Brain microvascular endothelial cell (primary cell): Measurements from ENCODE around the gene SMIM11.
A peak's percentile ranks its signal among the peaks of the same experiment; 100 is the strongest.

ENCODE experiments used
- DNase-seq: peaks from one replicate; pipeline ENCODE4 v3.0.0-alpha.2; 2020
- H3K27ac ChIP-seq: fragments of 250-450 bp; sonication (Bioruptor Pico); 2 replicates; pipeline ENCODE4 v1.5.1; 2020; ENCODE audit warnings: mild to moderate bottlenecking, moderate library complexity
- H3K27me3 ChIP-seq: fragments of 250-450 bp; sonication (Bioruptor Pico); replicated peaks from 2 replicates; pipeline ENCODE4 v1.5.1; 2020; ENCODE audit warnings: mild to moderate bottlenecking
- H3K36me3 ChIP-seq: fragments of 250-450 bp; sonication (Bioruptor Pico); replicated peaks from 2 replicates; pipeline ENCODE4 v1.5.1; 2020; ENCODE audit warnings: mild to moderate bottlenecking
- H3K4me3 ChIP-seq: 2 replicates; pipeline ENCODE4 v1.5.1; 2011; ENCODE audit warnings: low read depth, mild to moderate bottlenecking, control low read depth, low read length, moderate library complexity
- in situ Hi-C: cut with HindIII; loops from 2 replicates; pipeline ENCODE4 v1.10.0; 2017; ENCODE audit warnings: low sequenced_read_pairs, low pct_ligation_motif_present
- TF ChIP-seq, protein P1 (sequence below): IDR thresholded peaks from 2 replicates; pipeline ENCODE4 v1.5.1; 2011; ENCODE audit warnings: low read depth, mild to moderate bottlenecking, moderate library complexity, low read length, control low read depth, inconsistent platforms; ENCODE audit errors: missing control alignments

The SMIM11 gene

DNA sequence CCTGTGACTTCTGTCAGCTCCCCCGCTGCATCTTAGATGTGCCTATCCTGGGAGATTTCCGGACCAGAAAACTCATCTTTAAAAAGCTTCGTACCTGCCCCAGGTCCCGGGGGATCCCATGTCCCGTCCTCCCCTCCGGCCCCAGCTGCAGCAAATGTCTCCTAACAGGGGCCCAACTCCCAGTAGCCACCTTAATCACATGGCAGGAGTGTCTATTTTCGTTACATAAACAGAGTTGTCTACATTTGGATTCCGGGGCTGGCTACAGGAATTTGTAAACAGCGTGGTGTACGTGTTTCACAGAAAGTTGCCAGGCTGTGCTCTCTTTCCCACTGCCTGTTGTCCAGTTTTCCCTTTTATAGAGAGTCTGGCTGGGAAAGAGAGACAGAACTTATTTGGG, 29.4 kb upstream of the SMIM11 start:
- in situ Hi-C loops, result no loop called here
- DNase-seq, result no peak
- Histone ChIP-seq H3K36me3 (no peaks in the 10 kb centered on the region), H3K27me3 (no peaks in the 10 kb centered on the region), H3K27ac (no peak overlapping the region), H3K4me3 (no peak overlapping the region)
- TF ChIP-seq, protein P1, sequence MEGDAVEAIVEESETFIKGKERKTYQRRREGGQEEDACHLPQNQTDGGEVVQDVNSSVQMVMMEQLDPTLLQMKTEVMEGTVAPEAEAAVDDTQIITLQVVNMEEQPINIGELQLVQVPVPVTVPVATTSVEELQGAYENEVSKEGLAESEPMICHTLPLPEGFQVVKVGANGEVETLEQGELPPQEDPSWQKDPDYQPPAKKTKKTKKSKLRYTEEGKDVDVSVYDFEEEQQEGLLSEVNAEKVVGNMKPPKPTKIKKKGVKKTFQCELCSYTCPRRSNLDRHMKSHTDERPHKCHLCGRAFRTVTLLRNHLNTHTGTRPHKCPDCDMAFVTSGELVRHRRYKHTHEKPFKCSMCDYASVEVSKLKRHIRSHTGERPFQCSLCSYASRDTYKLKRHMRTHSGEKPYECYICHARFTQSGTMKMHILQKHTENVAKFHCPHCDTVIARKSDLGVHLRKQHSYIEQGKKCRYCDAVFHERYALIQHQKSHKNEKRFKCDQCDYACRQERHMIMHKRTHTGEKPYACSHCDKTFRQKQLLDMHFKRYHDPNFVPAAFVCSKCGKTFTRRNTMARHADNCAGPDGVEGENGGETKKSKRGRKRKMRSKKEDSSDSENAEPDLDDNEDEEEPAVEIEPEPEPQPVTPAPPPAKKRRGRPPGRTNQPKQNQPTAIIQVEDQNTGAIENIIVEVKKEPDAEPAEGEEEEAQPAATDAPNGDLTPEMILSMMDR, result no peak

DNA sequence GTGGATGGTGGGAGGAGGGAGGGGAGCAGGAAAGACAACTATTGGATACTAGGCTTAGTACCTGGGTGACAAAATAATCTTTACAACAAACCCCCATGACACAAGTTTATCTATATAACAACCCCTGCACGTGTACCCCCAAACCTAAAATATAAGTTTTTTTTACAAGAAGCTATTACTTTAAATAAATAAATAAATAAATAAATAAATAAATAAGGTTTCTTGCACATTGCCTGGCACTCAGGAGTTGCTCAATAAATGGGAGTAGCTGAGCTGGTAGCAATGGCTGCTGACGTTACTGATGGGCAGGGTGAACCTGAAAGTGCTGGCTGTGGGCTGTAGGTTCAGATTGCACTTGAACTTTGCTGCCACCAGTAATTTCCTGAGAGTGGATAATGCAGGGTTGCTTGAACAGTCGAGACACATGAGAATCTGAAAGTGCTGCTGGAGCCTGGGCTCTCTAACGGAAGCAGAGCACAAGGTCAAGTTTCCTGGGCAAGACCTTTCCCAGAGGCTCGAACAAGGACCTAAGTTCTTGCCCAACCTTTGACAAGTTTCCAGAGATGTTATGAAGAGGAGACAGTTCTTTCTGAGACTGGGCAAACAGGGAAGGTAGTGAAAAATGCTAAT, 26.3 kb upstream of the SMIM11 start:
- no peak overlapping the region for H3K27ac ChIP-seq
- TF ChIP-seq, protein P1, result no peak
- DNase-seq, result no peak

DNA sequence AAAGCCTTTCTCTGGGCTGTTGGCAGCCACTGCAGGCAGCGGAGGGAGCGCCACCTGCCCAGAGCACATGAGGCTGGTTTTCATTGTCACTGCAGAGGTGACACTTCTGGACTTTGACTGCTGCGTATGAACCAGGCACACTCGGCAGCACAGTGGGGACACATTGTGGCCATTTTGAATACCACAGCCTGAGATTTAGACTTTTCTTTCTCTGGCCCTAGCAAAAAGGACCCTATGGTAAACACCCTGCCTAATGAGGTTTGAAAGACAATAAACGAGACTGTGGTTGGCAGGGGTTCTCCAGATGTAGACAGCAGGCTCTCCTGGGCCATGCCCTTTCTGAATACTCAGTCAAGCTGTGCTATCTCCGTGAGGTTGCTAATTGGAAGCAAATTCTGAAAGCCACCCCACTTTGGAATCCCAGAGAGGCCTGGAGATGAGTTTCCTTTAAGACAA, 23.5 kb upstream of the SMIM11 start:
- no peaks in the 10 kb centered on the region for H3K27me3 ChIP-seq
- H3K27ac ChIP-seq, result no peak overlapping the region
- no peaks in the 10 kb centered on the region for H3K36me3 ChIP-seq
- H3K4me3 ChIP-seq, result no peak overlapping the region
- TF ChIP-seq, protein P1, result peak; percentile 77
- peak; percentile 41 for DNase-seq
- in situ Hi-C loops, result no loop called here

More for the DNA sequence above, 26.3 kb upstream of the SMIM11 start:
- in situ Hi-C loops, result no loop called here
- Histone ChIP-seq H3K27me3 (no peaks in the 10 kb centered on the region), H3K4me3 (no peak overlapping the region), H3K36me3 (no peaks in the 10 kb centered on the region)

DNA sequence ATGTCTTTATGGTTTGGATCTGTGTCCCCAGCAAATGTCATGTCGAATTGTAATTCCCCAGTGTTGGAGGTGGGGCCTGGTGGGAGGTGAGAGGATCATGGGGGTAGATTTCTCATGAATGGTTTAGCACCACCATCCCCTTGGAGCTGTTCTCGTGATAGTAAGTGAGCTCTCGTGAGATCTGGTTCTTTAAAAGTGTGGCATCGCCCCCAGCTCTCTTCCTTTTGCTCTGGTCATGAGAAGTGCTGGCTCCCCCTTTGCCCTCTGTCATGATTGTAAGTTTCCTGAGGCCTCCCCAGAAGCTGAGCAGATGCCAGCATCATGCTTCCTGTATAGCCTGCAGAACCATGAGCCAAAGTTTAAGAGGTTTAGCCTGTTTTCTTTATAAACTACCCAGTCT, 22.8 kb upstream of the SMIM11 start:
- H3K36me3 ChIP-seq, result no peaks in the 10 kb centered on the region
- TF ChIP-seq, protein P1, result no peak
- no peak overlapping the region for H3K27ac ChIP-seq
- H3K27me3 ChIP-seq, result no peaks in the 10 kb centered on the region
- in situ Hi-C loops, result no loop called here
- DNase-seq, result no peak
- H3K4me3 ChIP-seq, result no peak overlapping the region

DNA sequence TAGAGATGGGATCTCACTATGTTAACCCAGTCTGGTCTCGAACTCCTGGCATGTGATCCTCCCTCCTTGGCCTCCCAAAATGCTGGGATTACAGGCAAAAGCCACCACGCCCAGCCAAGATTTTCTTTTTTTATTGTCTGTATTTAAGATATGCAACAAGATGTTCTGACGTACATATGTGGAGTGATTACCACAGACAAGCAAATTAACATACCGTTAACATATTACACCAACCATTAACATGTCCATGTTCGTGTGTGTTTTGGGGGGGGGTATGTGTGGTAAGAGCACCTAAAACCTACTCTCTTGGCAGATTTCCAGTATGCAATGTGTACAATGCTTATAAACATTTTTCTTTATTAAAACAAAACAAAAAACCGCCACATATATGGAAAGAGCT, 22.1 kb upstream of the SMIM11 start:
- TF ChIP-seq, protein P1, result no peak
- Histone ChIP-seq H3K27ac (no peak overlapping the region), H3K36me3 (no peaks in the 10 kb centered on the region), H3K4me3 (no peak overlapping the region), H3K27me3 (no peaks in the 10 kb centered on the region)
- in situ Hi-C loops, result no loop called here
- no peak for DNase-seq

DNA sequence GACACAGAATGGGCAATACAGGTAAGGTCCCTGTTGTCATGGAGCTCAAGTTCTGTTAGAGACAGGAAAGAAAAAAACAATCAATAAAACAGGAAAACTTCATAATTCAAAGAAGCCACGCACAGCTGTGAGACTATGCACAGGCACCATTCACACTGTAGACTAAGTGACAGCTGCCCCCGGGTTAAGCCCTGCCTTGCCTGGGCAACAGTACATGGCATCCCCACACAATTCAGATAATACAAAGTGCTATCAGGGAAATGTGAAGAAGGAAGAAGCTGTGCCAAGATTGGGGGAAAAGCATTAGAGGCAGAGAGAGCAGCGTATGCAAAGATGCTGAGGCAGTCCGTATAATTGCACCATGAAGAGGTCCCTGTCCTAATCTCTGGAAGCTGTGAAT, 20.5 kb upstream of the SMIM11 start:
- Histone ChIP-seq H3K27me3 (peaks cover 2% of the 10 kb centered on the region), H3K36me3 (no peaks in the 10 kb centered on the region), H3K27ac (no peak overlapping the region), H3K4me3 (no peak overlapping the region)
- TF ChIP-seq, protein P1, result no peak
- DNase-seq, result no peak
- in situ Hi-C loops, result no loop called here
